ENCODE data around the gene OXLD1.

The OXLD1 gene

GRCh38 chr17:81710514-81711308 lies 44.3 kb upstream of the OXLD1 start (continued):
- TF ChIP-seq ZNF791 (tag by site-specific recombination; IDR thresholded peaks at IDR 0.05): no peak
- TF ChIP-seq, protein P1, sequence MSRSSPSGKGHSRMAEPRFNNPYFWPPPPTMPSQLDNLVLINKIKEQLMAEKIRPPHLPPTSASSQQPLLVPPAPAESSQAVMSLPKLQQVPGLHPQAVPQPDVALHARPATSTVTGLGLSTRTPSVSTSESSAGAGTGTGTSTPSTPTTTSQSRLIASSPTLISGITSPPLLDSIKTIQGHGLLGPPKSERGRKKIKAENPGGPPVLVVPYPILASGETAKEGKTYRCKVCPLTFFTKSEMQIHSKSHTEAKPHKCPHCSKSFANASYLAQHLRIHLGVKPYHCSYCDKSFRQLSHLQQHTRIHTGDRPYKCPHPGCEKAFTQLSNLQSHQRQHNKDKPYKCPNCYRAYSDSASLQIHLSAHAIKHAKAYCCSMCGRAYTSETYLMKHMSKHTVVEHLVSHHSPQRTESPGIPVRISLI (tag by site-specific recombination; IDR thresholded peaks at IDR 0.05): no peak
- TF ChIP-seq INSM2 (tag by site-specific recombination; IDR thresholded peaks at IDR 0.05): no peak
- TF ChIP-seq ZFP69B (tag by site-specific recombination; IDR thresholded peaks at IDR 0.05): no peak
- TF ChIP-seq REST (tag by site-specific recombination; IDR thresholded peaks at IDR 0.05): no peak
- no peak; the same call in 1 of the 2 replicates for TF ChIP-seq ZBTB20 (tag by site-specific recombination; IDR thresholded peaks at IDR 0.05)
- no peak for TF ChIP-seq ZNF292 (tag by site-specific recombination; IDR thresholded peaks at IDR 0.05; ENCODE audit: borderline replicate concordance, low read depth)
- TF ChIP-seq ZNF221 (tag by site-specific recombination; IDR thresholded peaks at IDR 0.05; ENCODE audit: borderline replicate concordance): no peak
- TF ChIP-seq ZNF654 (tag by site-specific recombination; IDR thresholded peaks at IDR 0.05; ENCODE audit: low read depth): no peak
- no peak for TF ChIP-seq MZF1 (tag by site-specific recombination; IDR thresholded peaks at IDR 0.05; ENCODE audit: borderline replicate concordance)
- 0 out of 2 replicates have a peak, but pooled peaks have one; percentile 23 for TF ChIP-seq ZSCAN30 (tag by site-specific recombination; IDR thresholded peaks at IDR 0.05)
- no peak for TF ChIP-seq ZNF548 (tag by site-specific recombination; IDR thresholded peaks at IDR 0.05)
- no peak for TF ChIP-seq ZNF266 (tag by site-specific recombination; IDR thresholded peaks at IDR 0.05; ENCODE audit: low read depth)
- TF ChIP-seq ZNF677 (tag by site-specific recombination; IDR thresholded peaks at IDR 0.05): no peak
- no peak for TF ChIP-seq ZNF398 (tag by site-specific recombination; IDR thresholded peaks at IDR 0.05)
- TF ChIP-seq, protein P2, sequence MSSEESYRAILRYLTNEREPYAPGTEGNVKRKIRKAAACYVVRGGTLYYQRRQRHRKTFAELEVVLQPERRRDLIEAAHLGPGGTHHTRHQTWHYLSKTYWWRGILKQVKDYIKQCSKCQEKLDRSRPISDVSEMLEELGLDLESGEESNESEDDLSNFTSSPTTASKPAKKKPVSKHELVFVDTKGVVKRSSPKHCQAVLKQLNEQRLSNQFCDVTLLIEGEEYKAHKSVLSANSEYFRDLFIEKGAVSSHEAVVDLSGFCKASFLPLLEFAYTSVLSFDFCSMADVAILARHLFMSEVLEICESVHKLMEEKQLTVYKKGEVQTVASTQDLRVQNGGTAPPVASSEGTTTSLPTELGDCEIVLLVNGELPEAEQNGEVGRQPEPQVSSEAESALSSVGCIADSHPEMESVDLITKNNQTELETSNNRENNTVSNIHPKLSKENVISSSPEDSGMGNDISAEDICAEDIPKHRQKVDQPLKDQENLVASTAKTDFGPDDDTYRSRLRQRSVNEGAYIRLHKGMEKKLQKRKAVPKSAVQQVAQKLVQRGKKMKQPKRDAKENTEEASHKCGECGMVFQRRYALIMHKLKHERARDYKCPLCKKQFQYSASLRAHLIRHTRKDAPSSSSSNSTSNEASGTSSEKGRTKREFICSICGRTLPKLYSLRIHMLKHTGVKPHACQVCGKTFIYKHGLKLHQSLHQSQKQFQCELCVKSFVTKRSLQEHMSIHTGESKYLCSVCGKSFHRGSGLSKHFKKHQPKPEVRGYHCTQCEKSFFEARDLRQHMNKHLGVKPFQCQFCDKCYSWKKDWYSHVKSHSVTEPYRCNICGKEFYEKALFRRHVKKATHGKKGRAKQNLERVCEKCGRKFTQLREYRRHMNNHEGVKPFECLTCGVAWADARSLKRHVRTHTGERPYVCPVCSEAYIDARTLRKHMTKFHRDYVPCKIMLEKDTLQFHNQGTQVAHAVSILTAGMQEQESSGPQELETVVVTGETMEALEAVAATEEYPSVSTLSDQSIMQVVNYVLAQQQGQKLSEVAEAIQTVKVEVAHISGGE (tag by site-specific recombination; conservative IDR thresholded peaks at IDR 0.05; ENCODE audit: low read depth): 0 out of 2 replicates have a peak, but pooled peaks have one; percentile 17
- no peak for TF ChIP-seq ZNF549 (tag by site-specific recombination; IDR thresholded peaks at IDR 0.05)
- TF ChIP-seq ZNF433 (tag by site-specific recombination; IDR thresholded peaks at IDR 0.05; ENCODE audit: low read depth): no peak
- TF ChIP-seq ZNF18 (tag by site-specific recombination; IDR thresholded peaks at IDR 0.05): no peak
- TF ChIP-seq, protein P3, sequence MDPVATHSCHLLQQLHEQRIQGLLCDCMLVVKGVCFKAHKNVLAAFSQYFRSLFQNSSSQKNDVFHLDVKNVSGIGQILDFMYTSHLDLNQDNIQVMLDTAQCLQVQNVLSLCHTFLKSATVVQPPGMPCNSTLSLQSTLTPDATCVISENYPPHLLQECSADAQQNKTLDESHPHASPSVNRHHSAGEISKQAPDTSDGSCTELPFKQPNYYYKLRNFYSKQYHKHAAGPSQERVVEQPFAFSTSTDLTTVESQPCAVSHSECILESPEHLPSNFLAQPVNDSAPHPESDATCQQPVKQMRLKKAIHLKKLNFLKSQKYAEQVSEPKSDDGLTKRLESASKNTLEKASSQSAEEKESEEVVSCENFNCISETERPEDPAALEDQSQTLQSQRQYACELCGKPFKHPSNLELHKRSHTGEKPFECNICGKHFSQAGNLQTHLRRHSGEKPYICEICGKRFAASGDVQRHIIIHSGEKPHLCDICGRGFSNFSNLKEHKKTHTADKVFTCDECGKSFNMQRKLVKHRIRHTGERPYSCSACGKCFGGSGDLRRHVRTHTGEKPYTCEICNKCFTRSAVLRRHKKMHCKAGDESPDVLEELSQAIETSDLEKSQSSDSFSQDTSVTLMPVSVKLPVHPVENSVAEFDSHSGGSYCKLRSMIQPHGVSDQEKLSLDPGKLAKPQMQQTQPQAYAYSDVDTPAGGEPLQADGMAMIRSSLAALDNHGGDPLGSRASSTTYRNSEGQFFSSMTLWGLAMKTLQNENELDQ (tag by site-specific recombination; IDR thresholded peaks at IDR 0.05; ENCODE audit: low read depth): no peak
